Ovary (tissue), 3 donors: ENCODE data around the gene TMEM178A.

Experiments used
- CTCF ChIP-seq, 3 donors: fragments of 450-650 bp in 2 of 3; fragments of 200-600 bp in 1 of 3; IDR thresholded peaks; one replicate each; pipeline versions ENCODE4 v1.5.1 to v1.8.0; 2016 to 2022; ENCODE audit warnings: antibody characterized with exemption in 3 of 3, mild to moderate bottlenecking in 1 of 3
- EP300 ChIP-seq: sonication (generic); formaldehyde crosslinking; IDR thresholded peaks from one replicate; pipeline ENCODE4 v1.6.1; 2017; ENCODE audit warnings: antibody characterized with exemption
- donor health status: DM: no; HTN: no; CAD: no.

GRCh38 chr2:39704540-39704939 is 38.8 kb downstream of the TMEM178A start:
- no peak for TF ChIP-seq CTCF (IDR thresholded peaks at IDR 0.05)
- TF ChIP-seq EP300, result no peak
